Mammary epithelial cell (primary cell): ENCODE results near the gene SLC17A9.

Source experiments
- CTCF ChIP-seq, 2 donors: IDR thresholded peaks in 1 of 2; conservative IDR thresholded peaks in 1 of 2; 2 replicates each; pipeline ENCODE4 v1.5.1; 2011 to 2012; ENCODE audit warnings: inconsistent platforms in 2 of 2, low read length in 2 of 2, mild to moderate bottlenecking in 2 of 2, control low read depth in 1 of 2, low read depth in 1 of 2; ENCODE audit not compliant: insufficient read depth in 1 of 2; ENCODE audit errors: extremely low read depth in 1 of 2
- EZH2 ChIP-seq: IDR thresholded peaks from 2 replicates; pipeline ENCODE4 v1.6.1; 2012; ENCODE audit warnings: low read length, inconsistent platforms, borderline replicate concordance

- no peak for TF ChIP-seq CTCF (conservative IDR thresholded peaks at IDR 0.05 in 1 of 2, IDR thresholded peaks at IDR 0.05 in 1 of 2; ENCODE audit: extremely low read depth in 1 of 2, insufficient read depth in 1 of 2, low read depth in 1 of 2, low read length in 2 of 2)
- TF ChIP-seq EZH2: no peak
These were observed 27.9 kb upstream of the SLC17A9 start for GRCh38 chr20:62924442-62925075.
